SK-N-SH (cell line): ENCODE data around the gene GDF2. TPM values are rescaled to one million over a fixed set of nuclear protein-coding genes. Genes with fewer than 3 reads are reported as not detected.

ENCODE experiments used
- CTCF ChIA-PET: fragments of 300-600, 350-600 bp; formaldehyde crosslinking; extraction: SDS; loops from one replicate; lab custom pipeline; 2021; lab: Yijun Ruan, JAX
- POLR2A ChIA-PET: fragments of 350-600 bp; sonication (Branson Sonifier 250); formaldehyde crosslinking; extraction: SDS; loops from one replicate; lab custom pipeline; 2020; ENCODE audit warnings: antibody characterized with exemption, inconsistent platforms; lab: Yijun Ruan, JAX
- DNase-seq: peaks from one replicate; pipeline ENCODE4 v3.0.0; 2012
- H2AFZ ChIP-seq: fragments of 200-600 bp; sonication (generic); 2 replicates; pipeline ENCODE4 v1.8.1; 2016; ENCODE audit warnings: antibody characterized with exemption, mild to moderate bottlenecking, low read depth
- H3F3A ChIP-seq: fragments of 200-600 bp; sonication (generic); replicated peaks from 2 replicates; pipeline ENCODE3; 2016; ENCODE audit warnings: antibody characterized with exemption, mild to moderate bottlenecking; ENCODE audit not compliant: insufficient read depth
- H3K27ac ChIP-seq, 2 experiments: fragments of 200-500 bp in 1 of 2; fragments of 200-600 bp in 1 of 2; sonication (Bioruptor generic) in 1 of 2; sonication (generic), shearing (Covaris generic) in 1 of 2; 2 replicates each; pipeline versions ENCODE4 v1.5.1 to v1.6.1; 2014 to 2016; ENCODE audit warnings: low read depth in 2 of 2, inconsistent platforms in 1 of 2, low read length in 1 of 2, mild to moderate bottlenecking in 1 of 2, mixed read lengths in 1 of 2
- H3K27me3 ChIP-seq: fragments of 200-600 bp; sonication (generic), shearing (Covaris generic); 2 replicates; pipeline ENCODE4 v1.6.1; 2016; ENCODE audit warnings: mixed run types; ENCODE audit not compliant: insufficient read depth
- H3K36me3 ChIP-seq, 2 experiments: fragments of 200-500 bp in 1 of 2; fragments of 200-600 bp in 1 of 2; sonication (Bioruptor generic) in 1 of 2; sonication (generic) in 1 of 2; replicated peaks in 1 of 2; 2 replicates each; pipeline versions ENCODE3 to v1.5.1; 2014 to 2016; ENCODE audit warnings: low read length in 1 of 2, mild to moderate bottlenecking in 1 of 2; ENCODE audit not compliant: insufficient read depth in 2 of 2, control insufficient read depth in 1 of 2
- H3K4me1 ChIP-seq, 2 experiments: fragments of 200-500 bp in 1 of 2; fragments of 200-600 bp in 1 of 2; sonication (Bioruptor generic) in 1 of 2; sonication (generic), shearing (Covaris generic) in 1 of 2; 2 replicates each; pipeline versions ENCODE4 v1.5.1 to v1.6.1; 2014 to 2016; ENCODE audit warnings: low read depth in 1 of 2, low read length in 1 of 2, mixed run types in 1 of 2; ENCODE audit not compliant: insufficient read depth in 2 of 2, control insufficient read depth in 1 of 2
- H3K4me2 ChIP-seq: fragments of 200-600 bp; sonication (generic), shearing (Covaris generic); 2 replicates; pipeline ENCODE4 v1.6.1; 2017; ENCODE audit warnings: mixed run types
- H3K4me3 ChIP-seq, 2 experiments: fragments of 200-500 bp in 1 of 2; fragments of 200-600 bp in 1 of 2; sonication (Bioruptor generic) in 1 of 2; sonication (generic), shearing (Covaris generic) in 1 of 2; 2 replicates each; pipeline versions ENCODE4 v1.5.1 to v1.8.1; 2014 to 2016; ENCODE audit warnings: low read depth in 2 of 2, inconsistent platforms in 1 of 2, low read length in 1 of 2, mild to moderate bottlenecking in 1 of 2, mixed read lengths in 1 of 2, moderate library complexity in 1 of 2
- H3K79me2 ChIP-seq: fragments of 200-600 bp; sonication (generic); 2 replicates; pipeline ENCODE4 v1.8.1; 2017; ENCODE audit warnings: mild to moderate bottlenecking; ENCODE audit not compliant: insufficient read depth
- H3K9ac ChIP-seq: fragments of 200-600 bp; sonication (generic); 2 replicates; pipeline ENCODE4 v1.6.1; 2017; ENCODE audit warnings: mixed run types
- H3K9me2 ChIP-seq: fragments of 200-600 bp; sonication (generic); 2 replicates; pipeline ENCODE4 v1.6.1; 2017; ENCODE audit warnings: mixed run types
- H3K9me3 ChIP-seq: fragments of 200-600 bp; sonication (generic); 2 replicates; pipeline ENCODE4 v1.6.1; 2017; ENCODE audit warnings: mixed run types, mild to moderate bottlenecking, moderate library complexity
- H4K20me1 ChIP-seq: fragments of 200-600 bp; sonication (generic); 2 replicates; pipeline ENCODE4 v1.6.1; 2017; ENCODE audit warnings: mild to moderate bottlenecking, mixed run types; ENCODE audit not compliant: insufficient read depth
- CTCF ChIP-seq: fragments of 200-600 bp; sonication (generic); IDR thresholded peaks from 2 replicates; pipeline ENCODE4 v1.6.1; 2017; ENCODE audit warnings: antibody characterized with exemption, mild to moderate bottlenecking, moderate library complexity
- ELF1 ChIP-seq: IDR thresholded peaks from 2 replicates; pipeline ENCODE4 v1.4.0; 2012
- EP300 ChIP-seq, 2 experiments: IDR thresholded peaks; 2 replicates each; pipeline versions ENCODE4 v1.4.0 to v1.6.1; 2012; ENCODE audit warnings: borderline replicate concordance in 1 of 2, low read depth in 1 of 2, low read length in 1 of 2
- FOSL2 ChIP-seq: IDR thresholded peaks from 2 replicates; pipeline ENCODE4 v1.4.0; 2012; ENCODE audit warnings: low read depth, mild to moderate bottlenecking, moderate library complexity, borderline replicate concordance
- GABPA ChIP-seq: IDR thresholded peaks from 2 replicates; pipeline ENCODE4 v1.4.0; 2012; ENCODE audit warnings: low read depth, mild to moderate bottlenecking
- GATA2 ChIP-seq: sonication (generic); formaldehyde crosslinking; IDR thresholded peaks from 2 replicates; pipeline ENCODE4 v1.5.0; 2020; ENCODE audit warnings: mild to moderate bottlenecking, missing genetic modification reagents
- JUND ChIP-seq: IDR thresholded peaks from 2 replicates; pipeline ENCODE4 v1.4.0; 2012
- MAX ChIP-seq: IDR thresholded peaks from 2 replicates; pipeline ENCODE4 v1.4.0; 2012; ENCODE audit warnings: low read depth
- POLR2AphosphoS5 ChIP-seq: IDR thresholded peaks from 2 replicates; pipeline ENCODE4 v1.6.1; 2012; ENCODE audit warnings: low read depth, low read length
- RXRA ChIP-seq: IDR thresholded peaks from 2 replicates; pipeline ENCODE4 v1.4.0; 2012; ENCODE audit warnings: low read depth, mild to moderate bottlenecking, borderline replicate concordance
- SIN3A ChIP-seq: IDR thresholded peaks from 2 replicates; pipeline ENCODE4 v1.6.1; 2012; ENCODE audit warnings: low read depth, mild to moderate bottlenecking, low read length, moderate library complexity, borderline replicate concordance
- TAF1 ChIP-seq: IDR thresholded peaks from 2 replicates; pipeline ENCODE4 v1.6.1; 2012; ENCODE audit warnings: low read depth, mild to moderate bottlenecking, low read length, moderate library complexity, borderline replicate concordance
- TEAD4 ChIP-seq: IDR thresholded peaks from 2 replicates; pipeline ENCODE4 v1.4.0; 2012; ENCODE audit warnings: mild to moderate bottlenecking, borderline replicate concordance; ENCODE audit not compliant: insufficient read depth
- WGBS: methylation state at CpG from one replicate; pipeline ENCODE4 v1.1.6; 2017; ENCODE audit warnings: low lambda C conversion rate; 5-methylcytosine and 5-hydroxymethylcytosine counted together
- polyA plus RNA-seq, 3 experiments: library from polyadenylated mRNA; depleted of rRNA; stranded (reverse); fragments of >200 nt; gene quantifications; 2 replicates each; pipeline ENCODE4 v1.2.3, GENCODE V29; 2012

The GDF2 gene
- polyA plus RNA-seq, 1 of the 3 experiments (the other 2 are of a cell fraction): not detected

- H3K9me3 ChIP-seq: no peaks in the 10 kb centered on the region
- no peaks in the 10 kb centered on the region for H3K79me2 ChIP-seq
- no peaks in the 10 kb centered on the region for H3K27me3 ChIP-seq
- H3K4me2 ChIP-seq: no peak overlapping the region
- 91% methylated on average over 15 of the region's 24 CpGs for WGBS
- no peak for DNase-seq
- TF ChIP-seq SIN3A (no peak), ELF1 (no peak), POLR2AphosphoS5 (no peak), TEAD4 (no peak), MAX (no peak)
- ChIA-PET CTCF (interaction anchor here (1.4 to 7.4 kb wide), 3 partner anchors 7 to 343 kb away, joined by 5 to 50 read pairs (median 7); no protein-coding TSS in a partner anchor), POLR2A (no interaction called here)
- no peaks in the 10 kb centered on the region for H3F3A ChIP-seq
- H3K9ac ChIP-seq: no peak overlapping the region
- no peaks in the 10 kb centered on the region for H3K36me3 ChIP-seq
- H3K27ac ChIP-seq: no peak overlapping the region
- H3K9me2 ChIP-seq: no peaks in the 10 kb centered on the region
- H4K20me1 ChIP-seq: no peaks in the 10 kb centered on the region
- H3K4me1 ChIP-seq: no peaks in the 10 kb centered on the region
- no peak overlapping the region for H2AFZ ChIP-seq
- no peak overlapping the region for H3K4me3 ChIP-seq
Measured at GRCh38 chr10:47368431-47369180, 46.4 kb downstream of the GDF2 start.

GRCh38 chr10:47369251-47369894, 47.1 kb downstream of the GDF2 start:
- no peaks in the 10 kb centered on the region for H3K9me3 ChIP-seq
- H3K9me2 ChIP-seq: no peaks in the 10 kb centered on the region
- no peaks in the 10 kb centered on the region for H3K36me3 ChIP-seq
- H3K27ac ChIP-seq: no peak overlapping the region
- H3K9ac ChIP-seq: no peak overlapping the region
- H4K20me1 ChIP-seq: no peaks in the 10 kb centered on the region
- 66% methylated on average over 8 of the region's 9 CpGs for WGBS
- CTCF ChIA-PET: interaction anchor here (1.4 to 7.4 kb wide), 2 partner anchors 8 kb away, joined by 5 to 50 read pairs; no protein-coding TSS in a partner anchor
- DNase-seq: no peak
- H3K4me3 ChIP-seq: no peak overlapping the region
- no peaks in the 10 kb centered on the region for H3K4me1 ChIP-seq
- H3K27me3 ChIP-seq: no peaks in the 10 kb centered on the region
- TF ChIP-seq TAF1 (no peak), GABPA (no peak), JUND (no peak), GATA2 (CRISPR knock-in tag) (no peak), RXRA (no peak), CTCF (no peak), EP300 (IDR thresholded peaks at IDR 0.05; ENCODE audit: borderline replicate concordance in 1 of 2, low read depth in 1 of 2, low read length in 1 of 2) (no peak), FOSL2 (no peak)
- no peak overlapping the region for H3K4me2 ChIP-seq
- POLR2A ChIA-PET: no interaction called here
- no peak overlapping the region for H2AFZ ChIP-seq
- no peaks in the 10 kb centered on the region for H3K79me2 ChIP-seq
- H3F3A ChIP-seq: no peaks in the 10 kb centered on the region
